GM19328 (cell line): ENCODE data around the gene COL25A1.

Source experiments
- ATAC-seq: cut with Tn5 transposase; IDR thresholded peaks from one replicate; pipeline ENCODE4 v1.9.1; 2021; ENCODE audit warnings: mild to moderate bottlenecking, moderate library complexity; ENCODE audit not compliant: unreplicated experiment

COL25A1 gene

GRCh38 chr4:108831886-108832285, 470.6 kb downstream of the COL25A1 start:
- ATAC-seq = no peak

- no peak for ATAC-seq
Observed at GRCh38 chr4:108831291-108831690, 471.2 kb downstream of the COL25A1 start.

- no peak for ATAC-seq
Observed at GRCh38 chr4:108830509-108831244, 471.8 kb downstream of the COL25A1 start.

- ATAC-seq = no peak
Observed at GRCh38 chr4:108829966-108830492, 472.4 kb downstream of the COL25A1 start.

- no peak for ATAC-seq
Observed at GRCh38 chr4:108828620-108829019, 473.8 kb downstream of the COL25A1 start.

GRCh38 chr4:108825737-108826136, 476.7 kb downstream of the COL25A1 start:
- no peak for ATAC-seq

- no peak for ATAC-seq
Observed at GRCh38 chr4:108821351-108821930, 481.0 kb downstream of the COL25A1 start.

- ATAC-seq = no peak
Observed at GRCh38 chr4:108820492-108821350, 481.7 kb downstream of the COL25A1 start.

GRCh38 chr4:108814326-108814725, 488.1 kb downstream of the COL25A1 start:
- no peak for ATAC-seq

- no peak for ATAC-seq
Observed at GRCh38 chr4:108813261-108813660, 489.2 kb downstream of the COL25A1 start.

- no peak for ATAC-seq
Observed at GRCh38 chr4:108811486-108811885, 491.0 kb downstream of the COL25A1 start.

- no peak for ATAC-seq
Observed at GRCh38 chr4:108810087-108810486, 492.4 kb downstream of the COL25A1 start.

- ATAC-seq = no peak
Observed at GRCh38 chr4:108804648-108805273, 497.7 kb downstream of the COL25A1 start.

- ATAC-seq = no peak
Observed at GRCh38 chr4:108799306-108799705, 503.2 kb downstream of the COL25A1 start.

GRCh38 chr4:108796173-108796572, 506.3 kb downstream of the COL25A1 start:
- no peak for ATAC-seq

- ATAC-seq = no peak
Observed at GRCh38 chr4:108795733-108796132, 506.7 kb downstream of the COL25A1 start.

- no peak for ATAC-seq
Observed at GRCh38 chr4:108794136-108794535, 508.3 kb downstream of the COL25A1 start.

GRCh38 chr4:108793415-108793814, 509.0 kb downstream of the COL25A1 start:
- ATAC-seq = no peak

- no peak for ATAC-seq
Observed at GRCh38 chr4:108788731-108789130, 513.7 kb downstream of the COL25A1 start.

- ATAC-seq = no peak
Observed at GRCh38 chr4:108787724-108788123, 514.7 kb downstream of the COL25A1 start.

- no peak for ATAC-seq
Observed at GRCh38 chr4:108787106-108787505, 515.4 kb downstream of the COL25A1 start.
